NCI-H1417 treated with DMSO at 0.1 percent for 48 hours (cell line): ENCODE data around the gene KCNIP3.
"Not testable (repeated sequence)": the region's sequence is repeated elsewhere in the genome, so short reads cannot be mapped to it uniquely, and the experiment has no call there.

ENCODE experiments used
- DNase-seq: peaks from one replicate; lab custom pipeline; 2025; lab: John Stamatoyannopoulos, UW

Gene KCNIP3

DNA sequence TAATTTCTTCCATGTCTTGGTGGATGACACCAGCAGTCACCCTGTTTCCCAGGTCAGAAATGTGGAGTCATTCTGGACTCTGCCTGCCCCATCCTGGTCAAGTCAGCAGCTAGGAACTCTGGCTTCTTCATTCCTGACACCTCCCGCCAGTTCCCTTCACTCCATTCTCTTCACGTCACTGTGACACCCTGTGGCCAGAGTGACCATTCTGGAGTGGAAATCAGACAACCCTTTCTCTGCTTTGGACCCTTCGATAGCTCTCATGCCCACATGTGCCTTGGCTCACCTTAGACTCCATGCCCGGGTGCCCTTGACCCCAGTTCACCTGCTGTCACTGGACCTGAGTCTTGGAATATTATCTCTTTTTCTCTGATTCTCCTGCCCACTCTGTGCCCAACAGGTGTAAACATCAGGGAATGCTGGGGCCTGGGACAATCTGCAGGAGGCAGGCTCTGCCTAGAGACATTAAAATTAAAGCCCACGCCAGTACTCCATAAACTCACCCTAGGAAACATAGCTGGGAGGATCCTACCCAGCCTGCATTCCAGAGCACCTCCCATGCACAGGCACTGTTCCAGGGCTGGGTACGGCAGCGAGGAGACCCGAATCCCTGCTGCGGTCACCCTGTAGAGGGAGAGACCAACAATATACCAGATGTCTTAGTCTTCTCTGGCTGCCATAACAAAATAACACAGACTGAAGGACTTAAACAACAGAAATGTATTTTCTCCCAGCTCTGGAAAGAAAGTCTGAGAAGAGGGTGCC lies 64.3 kb downstream of the KCNIP3 start:
- DNase-seq = no peak

DNA sequence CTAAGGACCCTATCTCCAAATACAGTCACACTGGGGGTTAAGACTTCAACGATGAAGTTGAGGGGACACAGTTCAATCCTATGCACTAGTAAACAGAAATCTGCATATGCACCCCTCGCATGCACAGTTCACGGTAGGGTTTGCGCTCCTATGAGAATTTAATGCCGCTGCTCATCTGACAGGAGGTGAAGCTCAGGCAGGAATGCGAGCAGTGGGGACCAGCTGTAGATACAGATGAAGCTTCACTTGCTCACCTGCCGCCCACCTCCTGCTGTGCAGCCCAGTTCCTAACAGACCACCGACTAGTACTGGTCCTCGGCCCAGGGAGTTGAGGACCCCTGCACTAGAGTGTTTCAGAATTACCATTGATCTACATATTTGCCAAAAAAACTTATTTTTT lies 65.3 kb downstream of the KCNIP3 start:
- no peak for DNase-seq

DNA sequence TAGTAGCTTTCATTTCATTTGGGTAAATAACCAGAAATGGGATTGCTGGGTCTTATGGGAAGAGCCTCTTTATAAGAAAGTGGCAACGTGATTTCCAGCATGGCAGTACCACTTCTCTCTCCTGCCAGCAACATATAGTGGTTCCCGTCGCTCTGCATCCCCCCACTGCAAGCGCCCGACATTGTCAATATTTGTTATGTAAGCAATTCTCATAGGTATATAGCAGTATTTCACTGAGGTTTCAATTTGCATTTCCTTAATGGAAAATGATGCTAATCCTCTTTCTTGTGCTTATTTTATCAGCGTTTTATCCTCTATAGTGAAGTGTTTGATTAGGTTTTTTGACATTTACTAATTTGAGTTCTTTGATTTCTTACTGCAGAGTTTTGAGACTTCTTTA lies 69.4 kb downstream of the KCNIP3 start:
- no peak for DNase-seq

DNA sequence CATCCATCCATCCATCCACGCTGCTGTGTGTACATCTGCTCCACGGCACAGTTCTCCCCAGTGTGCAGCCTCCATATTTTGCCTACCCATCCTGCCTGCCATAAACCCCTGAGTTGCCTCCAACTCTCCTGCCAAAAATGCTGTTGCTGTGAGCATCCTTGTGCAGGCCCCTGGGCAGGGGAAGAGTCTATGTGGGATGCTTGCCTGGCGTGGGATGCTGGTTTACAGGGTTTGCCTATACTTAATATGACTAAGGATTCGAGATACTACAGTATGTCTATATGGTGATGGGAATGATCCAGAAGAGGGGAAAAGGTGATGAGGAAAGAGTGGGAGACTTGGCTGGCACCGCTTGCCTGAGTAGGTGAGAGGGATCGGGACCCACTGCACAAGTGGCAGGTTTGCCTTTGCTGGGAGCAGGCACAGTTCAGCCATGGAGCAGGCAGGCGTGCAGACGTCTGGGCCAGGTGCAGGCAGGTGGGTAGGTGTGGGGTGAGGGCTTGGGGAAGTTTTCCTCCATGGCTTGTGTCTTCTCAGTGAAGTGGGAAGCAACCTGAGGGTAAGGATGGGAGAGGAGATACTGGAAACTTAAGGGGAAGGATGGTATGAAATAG lies 75.2 kb downstream of the KCNIP3 start:
- DNase-seq = no peak

DNA sequence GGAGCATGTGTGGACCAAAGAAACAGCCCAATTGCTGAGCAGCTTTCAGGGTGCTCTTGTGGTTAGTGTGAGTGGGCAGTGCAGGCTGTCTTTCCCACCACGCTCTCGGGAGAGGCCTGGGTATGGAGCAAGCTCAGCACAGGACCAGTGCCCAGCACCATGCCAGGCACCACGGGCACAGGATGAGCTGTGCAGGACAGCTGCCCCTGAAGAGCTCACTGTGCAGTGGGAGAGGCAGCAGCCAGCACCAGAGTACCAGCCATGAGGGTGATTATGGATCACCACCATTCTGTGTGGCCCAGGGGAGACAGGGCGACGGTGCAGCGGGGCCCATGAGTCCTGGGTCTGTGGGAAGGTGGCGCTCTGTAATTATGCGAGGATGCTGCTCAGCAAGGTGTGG lies 75.7 kb downstream of the KCNIP3 start:
- DNase-seq = no peak

DNA sequence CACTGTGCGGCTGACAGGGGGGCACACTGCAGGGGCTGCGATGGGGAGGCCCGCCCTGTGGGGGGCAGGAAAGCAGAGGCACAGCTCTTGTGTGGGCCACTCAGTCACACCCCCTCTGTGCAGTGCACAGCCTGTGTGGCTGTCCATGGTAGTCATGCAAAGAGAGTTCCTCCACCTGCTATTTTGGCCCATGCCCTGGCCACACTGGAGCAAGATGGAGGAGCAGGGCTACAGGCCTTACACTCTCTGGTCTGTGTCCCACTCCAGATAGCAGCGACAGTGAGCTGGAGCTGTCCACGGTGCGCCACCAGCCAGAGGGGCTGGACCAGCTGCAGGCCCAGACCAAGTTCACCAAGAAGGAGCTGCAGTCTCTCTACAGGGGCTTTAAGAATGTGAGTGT lies 76.9 kb downstream of the KCNIP3 start:
- no peak for DNase-seq

DNA sequence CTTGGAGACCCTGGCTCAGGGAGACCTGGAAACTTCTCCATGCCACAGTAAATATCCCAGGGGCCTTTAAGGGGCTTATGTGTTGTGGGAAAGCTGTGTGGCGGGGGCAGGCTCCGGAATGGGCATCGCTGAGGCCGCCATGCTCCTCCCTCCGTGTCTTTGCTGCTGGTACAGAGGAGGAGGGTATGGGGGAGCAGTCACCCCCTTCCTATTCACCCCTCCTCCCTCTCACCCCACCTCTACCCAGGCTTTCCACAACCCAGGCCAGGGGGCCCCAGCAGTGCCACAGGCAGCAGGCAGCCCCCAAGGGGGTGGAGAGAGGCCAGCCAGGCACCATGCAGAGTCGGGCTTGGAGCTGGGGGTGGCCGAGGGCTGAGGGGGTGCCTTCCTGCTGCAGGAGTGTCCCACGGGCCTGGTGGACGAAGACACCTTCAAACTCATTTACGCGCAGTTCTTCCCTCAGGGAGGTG lies 77.3 kb downstream of the KCNIP3 start:
- DNase-seq = no peak

DNA sequence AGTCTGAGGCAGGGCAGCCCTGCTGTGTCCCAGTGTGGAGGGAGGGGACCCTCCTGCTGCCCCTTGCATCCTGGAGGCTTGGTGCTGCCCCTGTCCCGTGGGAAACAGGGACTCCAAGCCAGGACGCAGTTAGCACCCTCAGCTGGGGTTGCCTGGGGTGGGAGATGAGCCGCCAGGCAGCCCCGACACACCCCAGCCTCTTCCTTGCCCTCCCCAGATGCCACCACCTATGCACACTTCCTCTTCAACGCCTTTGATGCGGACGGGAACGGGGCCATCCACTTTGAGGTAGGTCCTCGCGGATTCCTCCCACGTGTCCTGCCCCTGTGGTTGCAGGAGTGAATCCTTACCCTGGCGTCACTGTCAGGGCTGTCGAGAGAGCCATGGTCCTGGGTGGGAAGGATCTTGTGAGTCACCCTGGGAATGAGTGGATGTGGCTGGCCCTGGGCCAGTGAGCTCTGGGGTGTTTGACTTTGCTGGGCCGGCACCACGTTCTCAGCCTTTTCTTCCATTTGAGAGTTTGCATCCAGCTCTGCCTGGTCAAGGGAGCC lies 77.8 kb downstream of the KCNIP3 start:
- DNase-seq = no peak

DNA sequence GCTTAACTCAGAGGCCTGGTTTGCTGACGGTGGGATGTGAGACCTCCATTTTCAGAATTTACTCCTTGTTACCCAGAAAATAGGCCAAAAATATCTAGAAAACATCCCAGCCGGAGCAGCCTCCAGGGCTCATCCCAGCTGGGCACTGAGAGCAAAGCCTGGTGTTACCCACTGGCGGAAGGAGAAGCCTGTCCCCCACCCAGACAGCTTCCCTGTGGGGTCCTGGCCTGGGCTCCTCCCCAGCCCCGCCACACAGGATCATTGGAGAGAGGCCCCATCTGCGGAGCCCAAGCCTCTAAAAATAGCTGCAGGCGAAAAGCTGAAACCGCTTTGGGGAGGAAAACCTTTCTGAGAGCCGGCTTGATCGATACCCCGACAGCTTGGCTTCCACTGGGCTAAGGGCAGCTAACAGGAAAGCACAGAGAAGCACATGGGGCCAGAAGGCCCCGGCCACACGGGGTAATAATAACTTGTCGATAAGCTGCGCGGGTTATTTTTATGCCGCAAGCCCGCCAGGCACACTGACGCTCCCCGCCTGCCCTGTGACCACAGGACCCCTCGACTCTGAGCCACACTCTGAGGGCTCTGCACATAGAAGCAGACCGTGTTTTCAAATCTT lies 78.5 kb downstream of the KCNIP3 start:
- DNase-seq = no peak

DNA sequence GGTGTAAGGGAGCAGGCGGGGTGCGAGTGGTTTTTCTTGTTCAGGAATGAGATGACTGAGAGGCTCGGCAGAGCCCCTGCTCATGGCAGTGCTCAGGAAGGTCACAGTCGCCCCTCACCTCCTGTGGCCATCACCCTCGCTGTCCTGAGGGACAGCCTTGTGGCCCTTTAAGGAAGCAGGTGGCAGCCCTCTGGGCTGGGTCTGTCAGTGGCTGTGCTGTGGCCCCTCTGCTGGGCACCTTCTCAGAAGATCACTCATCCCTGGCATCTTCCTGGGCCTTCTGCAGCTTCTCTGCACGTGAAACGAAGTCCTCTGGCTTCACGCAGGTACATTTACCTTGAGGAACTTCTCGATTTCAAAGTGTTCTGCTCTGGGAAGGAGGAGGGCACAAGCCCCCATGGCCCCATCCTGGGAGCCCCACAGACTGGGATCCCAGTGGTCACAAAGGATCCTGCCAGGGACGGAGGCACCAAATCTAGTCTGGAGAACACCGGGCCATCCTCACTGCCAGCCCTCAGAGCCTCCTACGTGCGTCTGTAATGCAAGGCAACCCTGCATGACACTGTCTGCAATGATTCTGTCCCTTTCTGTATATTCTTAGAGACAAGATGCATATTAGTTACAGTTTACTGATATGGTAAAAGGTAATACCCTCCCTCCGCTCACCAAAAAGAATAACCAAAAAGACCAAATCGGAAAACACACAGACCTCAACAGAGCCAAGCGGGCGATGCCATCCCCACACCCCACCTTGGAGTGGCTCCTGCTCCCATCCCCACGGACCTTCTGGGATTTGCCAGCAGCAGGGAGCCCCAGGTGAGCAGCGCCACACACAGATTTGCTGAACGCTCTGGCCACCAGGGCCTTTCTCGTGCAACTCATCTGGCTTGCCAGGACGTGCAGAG lies 79.4 kb downstream of the KCNIP3 start:
- DNase-seq = no peak

DNA sequence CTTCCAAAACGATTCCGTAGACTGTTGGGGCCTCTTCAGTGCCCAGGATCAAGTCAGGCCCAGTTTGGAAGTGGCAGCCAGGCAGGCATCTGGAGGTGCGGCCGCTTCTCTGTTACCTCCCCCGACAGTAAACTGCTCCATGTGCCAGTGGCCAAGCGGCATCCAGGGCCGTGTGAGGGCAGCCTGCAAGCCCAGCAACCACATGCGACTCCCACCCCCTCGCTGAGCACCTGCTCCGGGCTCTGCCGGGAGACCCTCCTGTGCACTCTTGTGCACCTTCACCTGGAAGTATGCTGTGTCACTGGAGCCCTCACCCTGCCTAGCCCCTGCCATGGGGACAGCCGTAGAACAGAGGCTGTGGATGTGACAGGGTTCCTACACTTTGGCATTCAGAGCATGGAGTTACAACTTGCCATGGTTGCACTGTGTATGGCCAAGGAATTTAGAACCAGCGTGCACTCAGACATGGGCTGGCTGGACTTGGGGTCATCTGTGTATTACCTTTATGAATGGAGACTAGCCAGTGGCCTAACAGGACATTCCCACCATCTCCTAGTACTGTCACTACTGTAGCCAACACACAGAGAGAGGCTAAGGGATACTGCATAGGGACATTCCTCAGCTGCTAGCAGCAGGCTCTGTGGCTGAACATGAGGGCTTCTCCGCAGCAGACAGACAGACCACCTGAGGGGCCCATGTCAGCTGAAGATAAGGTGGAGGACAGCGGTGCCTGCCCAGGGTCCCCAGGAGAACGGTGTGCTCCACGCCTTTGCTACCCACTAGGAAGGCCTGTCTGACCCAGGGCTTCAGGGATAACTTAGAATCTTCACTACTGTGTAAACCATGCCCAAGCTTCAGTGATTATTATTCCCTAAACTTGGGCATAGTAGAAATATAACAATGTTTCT lies 80.3 kb downstream of the KCNIP3 start:
- no peak for DNase-seq

DNA sequence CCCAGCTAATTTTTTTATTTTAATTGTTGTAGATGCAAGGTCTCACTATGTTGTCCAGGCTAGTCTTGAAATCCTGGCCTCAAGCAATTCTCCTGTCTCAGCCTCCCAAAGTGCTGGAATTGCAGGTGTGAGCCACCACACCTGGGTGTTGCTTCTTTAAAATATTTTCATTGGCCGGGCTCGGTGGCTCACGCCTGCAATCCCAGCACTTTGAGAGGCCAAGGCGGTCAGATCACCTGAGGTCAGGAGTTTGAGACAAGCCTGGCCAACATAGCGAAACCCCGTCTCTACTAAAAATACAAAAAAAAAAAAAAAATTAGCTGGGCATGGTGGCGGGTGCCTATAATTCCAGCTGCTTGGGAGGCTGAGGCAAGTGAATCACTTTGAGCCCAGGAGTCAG lies 81.1 kb downstream of the KCNIP3 start:
- DNase-seq = not testable (repeated sequence)

DNA sequence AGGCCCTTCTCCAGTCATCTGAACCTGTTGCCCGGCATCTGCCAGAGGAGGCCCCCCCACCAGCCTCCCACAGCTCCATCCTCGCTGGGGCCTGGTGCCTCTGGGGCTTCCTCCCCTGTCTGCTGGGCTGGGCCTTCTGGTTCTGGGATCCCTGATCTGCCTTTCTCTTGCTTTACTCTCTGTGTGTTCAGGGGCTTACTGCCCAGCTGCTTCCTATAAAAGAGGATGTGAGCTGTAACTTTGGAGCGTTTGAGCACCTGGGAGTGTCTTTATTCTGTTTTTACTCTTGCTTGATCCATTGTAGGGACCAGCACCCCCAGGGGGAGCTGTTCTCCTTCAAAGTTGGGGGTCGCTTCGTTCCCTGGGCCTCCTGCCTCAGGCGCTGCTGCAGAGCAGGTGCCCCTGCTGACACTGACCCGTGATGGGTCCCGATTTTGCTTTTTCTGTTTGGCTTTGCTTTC lies 82.3 kb downstream of the KCNIP3 start:
- no peak for DNase-seq

DNA sequence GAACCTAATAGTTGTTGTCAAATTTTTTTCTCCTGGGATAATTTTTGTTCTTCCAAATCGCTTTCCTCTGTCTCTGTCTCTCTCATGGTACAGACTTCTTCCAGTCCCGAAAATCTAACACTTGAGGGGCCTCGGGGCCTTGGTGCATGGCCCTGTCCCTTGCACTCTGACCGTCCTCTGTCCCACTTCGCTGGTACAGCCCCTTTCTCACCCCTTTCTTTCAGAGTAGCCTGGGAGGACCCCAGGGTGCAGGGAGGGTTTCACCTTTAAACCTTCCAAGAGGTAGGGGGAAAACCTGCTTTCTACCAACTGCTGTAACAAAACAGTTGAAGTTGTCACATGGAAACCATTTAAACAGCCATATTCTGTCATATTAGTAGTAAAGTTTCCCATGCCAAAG lies 83.1 kb downstream of the KCNIP3 start:
- DNase-seq = no peak

DNA sequence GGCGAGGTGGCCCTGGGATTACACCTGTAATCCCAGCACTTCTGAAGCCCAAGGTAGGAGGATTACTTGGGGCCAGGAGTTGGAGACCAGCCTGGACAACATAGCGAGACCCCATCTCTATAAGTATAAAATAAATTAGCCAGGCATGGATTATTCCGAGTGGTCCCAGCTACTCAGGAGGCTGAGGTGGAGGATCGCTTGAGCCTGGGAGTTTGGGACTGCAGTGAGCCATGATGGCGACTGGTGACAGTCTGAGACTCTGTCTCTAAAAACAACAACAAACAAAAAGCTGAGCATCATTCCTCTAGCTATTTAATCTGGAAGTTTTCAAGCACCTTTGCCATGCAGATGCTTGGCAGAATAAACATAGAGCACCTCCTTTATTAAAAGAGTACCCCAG lies 83.6 kb downstream of the KCNIP3 start:
- DNase-seq = no peak

DNA sequence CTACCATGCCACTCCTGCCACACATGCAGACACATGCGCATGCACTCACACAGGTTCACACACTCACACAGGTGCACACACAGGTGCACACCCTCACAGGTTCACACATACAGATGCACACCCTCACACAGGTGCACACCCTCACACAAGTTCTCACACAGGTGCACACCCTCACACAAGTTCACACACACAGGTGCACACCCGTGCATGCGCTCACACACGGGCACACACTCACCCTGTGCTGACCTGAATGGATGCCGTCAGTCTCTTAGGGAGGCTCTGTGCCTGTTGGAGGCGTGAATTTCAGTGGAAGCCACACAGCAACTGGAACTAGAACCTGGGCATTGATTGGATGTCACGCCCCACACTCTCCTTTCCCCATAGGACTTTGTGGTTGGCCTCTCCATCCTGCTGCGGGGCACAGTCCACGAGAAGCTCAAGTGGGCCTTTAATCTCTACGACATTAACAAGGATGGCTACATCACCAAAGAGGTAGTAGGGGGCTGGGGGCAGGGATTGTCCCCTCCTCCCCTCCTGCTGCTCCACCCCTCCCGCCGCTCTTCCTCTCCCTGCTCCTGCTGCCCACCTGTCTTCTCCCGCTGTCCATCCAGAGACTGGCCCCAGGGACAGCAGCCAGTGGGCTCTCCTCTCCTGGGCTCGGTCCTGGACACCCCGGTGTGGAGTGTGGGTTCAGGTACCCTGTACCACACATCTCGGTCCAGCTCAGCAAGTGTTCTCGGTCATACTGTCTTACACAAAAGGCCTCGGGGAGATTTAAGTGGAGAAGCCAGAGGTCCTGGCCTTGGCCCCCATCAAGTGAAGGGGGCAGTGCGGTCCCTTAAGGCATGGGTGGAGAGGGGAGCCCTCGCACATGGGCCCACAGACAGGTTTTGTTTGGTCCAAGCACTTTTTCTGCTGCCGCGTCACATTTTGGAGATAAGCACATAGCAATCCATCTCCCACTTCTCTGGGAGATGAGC lies 84.4 kb downstream of the KCNIP3 start:
- no peak for DNase-seq

DNA sequence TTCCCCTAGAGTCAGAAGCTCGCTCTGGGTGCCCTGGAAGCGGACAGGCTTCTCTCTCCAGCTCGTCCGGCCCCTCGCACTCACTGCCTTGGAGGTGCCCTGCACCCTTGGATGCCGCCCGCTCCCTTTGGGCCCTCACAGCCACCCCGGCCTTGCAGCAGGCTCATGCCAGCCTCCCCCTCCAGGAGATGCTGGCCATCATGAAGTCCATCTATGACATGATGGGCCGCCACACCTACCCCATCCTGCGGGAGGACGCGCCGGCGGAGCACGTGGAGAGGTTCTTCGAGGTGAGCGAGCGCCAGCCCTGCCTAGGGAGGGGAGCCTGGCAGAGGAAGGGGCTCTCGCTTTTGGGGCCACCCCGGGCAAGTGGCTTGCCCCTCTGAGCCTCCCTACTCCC lies 85.0 kb downstream of the KCNIP3 start:
- no peak for DNase-seq

DNA sequence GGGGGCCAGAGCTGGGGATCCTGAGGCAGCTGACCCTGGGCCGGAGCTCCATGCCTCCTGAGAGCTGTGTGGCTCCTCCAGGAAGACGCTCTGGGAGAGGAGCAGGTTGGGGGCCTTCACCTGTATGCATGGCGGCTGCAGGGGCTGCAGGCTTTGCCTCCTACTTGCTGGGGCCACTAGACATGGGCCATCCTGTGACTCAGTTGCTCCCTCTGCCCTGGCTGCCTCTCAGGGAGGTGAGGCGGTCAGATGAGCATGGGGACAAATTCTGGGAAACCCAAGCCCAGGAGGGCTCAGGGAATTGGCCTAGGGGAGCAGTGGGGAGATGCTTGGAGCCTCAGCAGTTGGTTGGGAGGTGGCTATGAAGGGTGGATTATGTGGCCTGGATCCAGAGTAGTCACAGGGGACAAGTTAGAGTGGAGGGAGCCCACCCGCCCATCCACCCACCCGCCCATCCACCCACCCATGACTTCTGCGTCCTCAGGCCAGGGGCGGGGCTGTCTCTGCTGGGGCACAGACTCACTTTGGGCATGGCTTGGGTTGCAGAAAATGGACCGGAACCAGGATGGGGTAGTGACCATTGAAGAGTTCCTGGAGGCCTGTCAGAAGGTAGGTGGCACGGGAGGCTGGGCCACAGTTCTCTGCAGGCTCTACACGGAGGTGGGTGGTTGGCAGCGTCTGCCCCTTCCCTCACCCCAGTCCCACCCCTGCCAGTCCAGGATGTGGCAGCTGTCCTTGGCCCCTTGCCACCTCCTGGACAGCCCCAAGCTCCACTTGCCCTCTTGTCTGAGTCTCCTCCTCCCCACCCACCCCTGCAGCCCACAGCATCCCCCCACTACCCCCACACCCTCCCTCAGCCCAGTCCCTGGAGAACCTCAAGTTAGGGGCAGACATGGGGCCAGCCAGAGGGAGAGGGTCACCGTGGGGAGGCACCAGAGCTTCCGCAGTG lies 85.8 kb downstream of the KCNIP3 start:
- DNase-seq = no peak
